WTC11 (cell line): Measurements from ENCODE around the gene AHSG. TPM values are rescaled to one million over a fixed set of nuclear protein-coding genes. Genes with fewer than 3 reads are reported as not detected.

Experiments used
- ETV6 ChIP-seq: sonication (generic); formaldehyde crosslinking; IDR thresholded peaks from 2 replicates; pipeline ENCODE4 v1.8.1; 2022; ENCODE audit warnings: mild to moderate bottlenecking, missing genetic modification reagents
- FOXP1 ChIP-seq: sonication (generic); formaldehyde crosslinking; IDR thresholded peaks from 2 replicates; pipeline ENCODE4 v1.8.0; 2022; ENCODE audit warnings: missing genetic modification reagents, mild to moderate bottlenecking, moderate library complexity, borderline replicate concordance
- JAZF1 ChIP-seq: fragments of 250-450 bp; sonication (Bioruptor Pico); IDR thresholded peaks from 2 replicates; pipeline ENCODE4 v1.9.0; 2021; ENCODE audit warnings: moderate library complexity, mild to moderate bottlenecking, inconsistent platforms
- JUN ChIP-seq: sonication (generic); formaldehyde crosslinking; IDR thresholded peaks from 2 replicates; pipeline ENCODE4 v1.8.0; 2023; ENCODE audit warnings: mild to moderate bottlenecking, missing genetic modification reagents
- MYBL2 ChIP-seq: sonication (generic); formaldehyde crosslinking; IDR thresholded peaks from 2 replicates; pipeline ENCODE4 v1.8.1; 2023; ENCODE audit warnings: mild to moderate bottlenecking, moderate library complexity, missing genetic modification reagents
- NFATC4 ChIP-seq: fragments of 250-450 bp; sonication (Bioruptor Pico); IDR thresholded peaks from 2 replicates; pipeline ENCODE4 v1.9.0; 2021; ENCODE audit warnings: mild to moderate bottlenecking
- NFE2L1 ChIP-seq: sonication (generic); formaldehyde crosslinking; IDR thresholded peaks from 2 replicates; pipeline ENCODE4 v1.8.1; 2023; ENCODE audit warnings: missing genetic modification reagents
- NR1H2 ChIP-seq: sonication (generic); formaldehyde crosslinking; IDR thresholded peaks from 2 replicates; pipeline ENCODE4 v1.9.0; 2021; ENCODE audit warnings: mild to moderate bottlenecking, moderate library complexity, missing genetic modification reagents
- NR2C2 ChIP-seq: sonication (generic); formaldehyde crosslinking; IDR thresholded peaks from 2 replicates; pipeline ENCODE4 v1.8.0; 2022; ENCODE audit warnings: mild to moderate bottlenecking, missing genetic modification reagents
- NR3C1 ChIP-seq: sonication (generic); formaldehyde crosslinking; conservative IDR thresholded peaks from 2 replicates; pipeline ENCODE4 v1.8.1; 2023; ENCODE audit warnings: low read depth, mild to moderate bottlenecking, missing genetic modification reagents
- PRRX2 ChIP-seq: fragments of 250-450 bp; sonication (Bioruptor Pico); IDR thresholded peaks from 2 replicates; pipeline ENCODE4 v1.8.0; 2021; ENCODE audit warnings: mild to moderate bottlenecking
- SMAD4 ChIP-seq: sonication (generic); formaldehyde crosslinking; IDR thresholded peaks from 2 replicates; pipeline ENCODE4 v1.8.0; 2022; ENCODE audit warnings: mild to moderate bottlenecking, missing genetic modification reagents
- ZBTB21 ChIP-seq: sonication (generic); formaldehyde crosslinking; IDR thresholded peaks from 2 replicates; pipeline ENCODE4 v1.8.1; 2023; ENCODE audit warnings: mild to moderate bottlenecking, missing genetic modification reagents, borderline replicate concordance
- total RNA-seq: library from RNA; stranded (reverse); gene quantifications from 3 replicates; pipeline ENCODE4 v1.2.3, GENCODE V29; 2021
- TF ChIP-seq, protein P1 (sequence below): sonication (generic); formaldehyde crosslinking; IDR thresholded peaks from 2 replicates; pipeline ENCODE4 v1.8.0; 2022; ENCODE audit warnings: mild to moderate bottlenecking, missing genetic modification reagents
- TF ChIP-seq, protein P2 (sequence below): fragments of 250-450 bp; sonication (Bioruptor Pico); IDR thresholded peaks from 2 replicates; pipeline ENCODE4 v1.9.0; 2021; ENCODE audit warnings: mild to moderate bottlenecking
- TF ChIP-seq, protein P3 (sequence below): sonication (generic); formaldehyde crosslinking; IDR thresholded peaks from 2 replicates; pipeline ENCODE4 v1.8.1; 2023; ENCODE audit warnings: mild to moderate bottlenecking, moderate library complexity, missing genetic modification reagents
- TF ChIP-seq, protein P4 (sequence below): sonication (generic); formaldehyde crosslinking; IDR thresholded peaks from 2 replicates; pipeline ENCODE4 v1.8.1; 2023; ENCODE audit warnings: mild to moderate bottlenecking, missing genetic modification reagents, moderate library complexity
- TF ChIP-seq, protein P5 (sequence below): fragments of 250-450 bp; sonication (Bioruptor Pico); IDR thresholded peaks from 2 replicates; pipeline ENCODE4 v1.9.0; 2021; ENCODE audit warnings: mild to moderate bottlenecking, borderline replicate concordance
- TF ChIP-seq, protein P6 (sequence below): sonication (generic); formaldehyde crosslinking; IDR thresholded peaks from 2 replicates; pipeline ENCODE4 v1.8.0; 2023; ENCODE audit warnings: missing genetic modification reagents
- TF ChIP-seq, protein P7 (sequence below): sonication (generic); formaldehyde crosslinking; IDR thresholded peaks from 2 replicates; pipeline ENCODE4 v1.8.0; 2023; ENCODE audit warnings: missing genetic modification reagents, mild to moderate bottlenecking, borderline replicate concordance

The AHSG gene
- total RNA-seq, 1 experiment from 2014 or later, result 1.9 TPM

DNA sequence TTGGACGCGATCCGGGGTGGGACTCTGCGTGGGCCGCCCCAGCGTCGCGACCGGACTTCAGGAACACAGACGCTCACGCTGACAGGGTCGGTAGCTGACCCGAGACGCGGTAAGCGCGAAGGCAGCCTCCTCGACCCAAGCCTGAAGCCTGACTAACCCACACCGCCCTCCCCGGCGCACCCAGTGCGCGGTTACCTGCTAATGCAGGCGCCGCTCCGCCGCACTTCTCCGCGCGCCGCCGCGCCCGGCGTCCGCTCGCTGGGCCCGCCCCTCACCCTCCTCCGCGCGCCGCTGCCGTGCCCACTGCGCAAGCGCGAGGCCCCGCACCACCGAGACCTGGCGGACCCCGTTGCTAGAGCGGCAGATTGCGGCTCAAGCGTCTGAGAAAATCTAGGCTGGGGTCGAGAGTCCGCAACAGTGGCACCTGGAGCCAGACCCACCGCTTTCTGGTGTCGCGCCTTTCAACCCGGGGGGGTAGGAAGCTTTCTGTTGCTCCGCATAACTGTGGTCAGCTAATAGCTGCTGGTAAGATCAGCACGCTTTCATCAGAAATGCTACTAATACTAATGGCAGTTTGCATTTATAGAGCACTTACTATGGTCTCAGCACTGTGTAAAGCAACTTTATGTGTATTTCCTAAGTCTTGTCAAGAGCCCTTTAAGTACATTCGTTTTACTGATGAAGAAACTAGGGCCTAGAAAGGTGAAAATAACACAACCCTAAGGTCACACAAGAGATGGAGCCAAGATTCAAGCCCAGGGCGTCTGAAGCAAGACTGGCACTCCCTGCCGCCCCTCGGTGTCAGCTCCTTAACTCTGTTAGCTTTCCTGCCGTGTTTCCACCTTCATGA, 45.6 kb upstream of the AHSG start, which contains the start of gene TBCCD1 (continued):
- 0 out of 2 replicates have a peak, but pooled peaks have one; percentile 70 for TF ChIP-seq NR3C1 (CRISPR knock-in tag)
- 0 out of 2 replicates have a peak, but pooled peaks have one; percentile 41 for TF ChIP-seq PRRX2 (CRISPR knock-in tag)
- TF ChIP-seq, protein P1, sequence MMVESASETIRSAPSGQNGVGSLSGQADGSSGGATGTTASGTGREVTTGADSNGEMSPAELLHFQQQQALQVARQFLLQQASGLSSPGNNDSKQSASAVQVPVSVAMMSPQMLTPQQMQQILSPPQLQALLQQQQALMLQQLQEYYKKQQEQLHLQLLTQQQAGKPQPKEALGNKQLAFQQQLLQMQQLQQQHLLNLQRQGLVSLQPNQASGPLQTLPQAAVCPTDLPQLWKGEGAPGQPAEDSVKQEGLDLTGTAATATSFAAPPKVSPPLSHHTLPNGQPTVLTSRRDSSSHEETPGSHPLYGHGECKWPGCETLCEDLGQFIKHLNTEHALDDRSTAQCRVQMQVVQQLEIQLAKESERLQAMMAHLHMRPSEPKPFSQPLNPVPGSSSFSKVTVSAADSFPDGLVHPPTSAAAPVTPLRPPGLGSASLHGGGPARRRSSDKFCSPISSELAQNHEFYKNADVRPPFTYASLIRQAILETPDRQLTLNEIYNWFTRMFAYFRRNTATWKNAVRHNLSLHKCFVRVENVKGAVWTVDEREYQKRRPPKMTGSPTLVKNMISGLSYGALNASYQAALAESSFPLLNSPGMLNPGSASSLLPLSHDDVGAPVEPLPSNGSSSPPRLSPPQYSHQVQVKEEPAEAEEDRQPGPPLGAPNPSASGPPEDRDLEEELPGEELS, result peak; percentile 83
- TF ChIP-seq, protein P2, sequence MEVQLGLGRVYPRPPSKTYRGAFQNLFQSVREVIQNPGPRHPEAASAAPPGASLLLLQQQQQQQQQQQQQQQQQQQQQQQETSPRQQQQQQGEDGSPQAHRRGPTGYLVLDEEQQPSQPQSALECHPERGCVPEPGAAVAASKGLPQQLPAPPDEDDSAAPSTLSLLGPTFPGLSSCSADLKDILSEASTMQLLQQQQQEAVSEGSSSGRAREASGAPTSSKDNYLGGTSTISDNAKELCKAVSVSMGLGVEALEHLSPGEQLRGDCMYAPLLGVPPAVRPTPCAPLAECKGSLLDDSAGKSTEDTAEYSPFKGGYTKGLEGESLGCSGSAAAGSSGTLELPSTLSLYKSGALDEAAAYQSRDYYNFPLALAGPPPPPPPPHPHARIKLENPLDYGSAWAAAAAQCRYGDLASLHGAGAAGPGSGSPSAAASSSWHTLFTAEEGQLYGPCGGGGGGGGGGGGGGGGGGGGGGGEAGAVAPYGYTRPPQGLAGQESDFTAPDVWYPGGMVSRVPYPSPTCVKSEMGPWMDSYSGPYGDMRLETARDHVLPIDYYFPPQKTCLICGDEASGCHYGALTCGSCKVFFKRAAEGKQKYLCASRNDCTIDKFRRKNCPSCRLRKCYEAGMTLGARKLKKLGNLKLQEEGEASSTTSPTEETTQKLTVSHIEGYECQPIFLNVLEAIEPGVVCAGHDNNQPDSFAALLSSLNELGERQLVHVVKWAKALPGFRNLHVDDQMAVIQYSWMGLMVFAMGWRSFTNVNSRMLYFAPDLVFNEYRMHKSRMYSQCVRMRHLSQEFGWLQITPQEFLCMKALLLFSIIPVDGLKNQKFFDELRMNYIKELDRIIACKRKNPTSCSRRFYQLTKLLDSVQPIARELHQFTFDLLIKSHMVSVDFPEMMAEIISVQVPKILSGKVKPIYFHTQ (CRISPR knock-in tag), result no peak
- peak; percentile 65 for TF ChIP-seq ETV6 (CRISPR knock-in tag)
- no peak for TF ChIP-seq NR1H2 (CRISPR knock-in tag)
- peak; percentile 96 for TF ChIP-seq FOXP1 (CRISPR knock-in tag)
- TF ChIP-seq, protein P3, sequence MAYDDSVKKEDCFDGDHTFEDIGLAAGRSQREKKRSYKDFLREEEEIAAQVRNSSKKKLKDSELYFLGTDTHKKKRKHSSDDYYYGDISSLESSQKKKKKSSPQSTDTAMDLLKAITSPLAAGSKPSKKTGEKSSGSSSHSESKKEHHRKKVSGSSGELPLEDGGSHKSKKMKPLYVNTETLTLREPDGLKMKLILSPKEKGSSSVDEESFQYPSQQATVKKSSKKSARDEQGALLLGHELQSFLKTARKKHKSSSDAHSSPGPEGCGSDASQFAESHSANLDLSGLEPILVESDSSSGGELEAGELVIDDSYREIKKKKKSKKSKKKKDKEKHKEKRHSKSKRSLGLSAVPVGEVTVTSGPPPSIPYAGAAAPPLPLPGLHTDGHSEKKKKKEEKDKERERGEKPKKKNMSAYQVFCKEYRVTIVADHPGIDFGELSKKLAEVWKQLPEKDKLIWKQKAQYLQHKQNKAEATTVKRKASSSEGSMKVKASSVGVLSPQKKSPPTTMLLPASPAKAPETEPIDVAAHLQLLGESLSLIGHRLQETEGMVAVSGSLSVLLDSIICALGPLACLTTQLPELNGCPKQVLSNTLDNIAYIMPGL (CRISPR knock-in tag), result peak; percentile 61; the same call in 1 of the 2 replicates
- TF ChIP-seq, protein P4, sequence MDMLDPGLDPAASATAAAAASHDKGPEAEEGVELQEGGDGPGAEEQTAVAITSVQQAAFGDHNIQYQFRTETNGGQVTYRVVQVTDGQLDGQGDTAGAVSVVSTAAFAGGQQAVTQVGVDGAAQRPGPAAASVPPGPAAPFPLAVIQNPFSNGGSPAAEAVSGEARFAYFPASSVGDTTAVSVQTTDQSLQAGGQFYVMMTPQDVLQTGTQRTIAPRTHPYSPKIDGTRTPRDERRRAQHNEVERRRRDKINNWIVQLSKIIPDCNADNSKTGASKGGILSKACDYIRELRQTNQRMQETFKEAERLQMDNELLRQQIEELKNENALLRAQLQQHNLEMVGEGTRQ (CRISPR knock-in tag), result no peak
- TF ChIP-seq, protein P5, sequence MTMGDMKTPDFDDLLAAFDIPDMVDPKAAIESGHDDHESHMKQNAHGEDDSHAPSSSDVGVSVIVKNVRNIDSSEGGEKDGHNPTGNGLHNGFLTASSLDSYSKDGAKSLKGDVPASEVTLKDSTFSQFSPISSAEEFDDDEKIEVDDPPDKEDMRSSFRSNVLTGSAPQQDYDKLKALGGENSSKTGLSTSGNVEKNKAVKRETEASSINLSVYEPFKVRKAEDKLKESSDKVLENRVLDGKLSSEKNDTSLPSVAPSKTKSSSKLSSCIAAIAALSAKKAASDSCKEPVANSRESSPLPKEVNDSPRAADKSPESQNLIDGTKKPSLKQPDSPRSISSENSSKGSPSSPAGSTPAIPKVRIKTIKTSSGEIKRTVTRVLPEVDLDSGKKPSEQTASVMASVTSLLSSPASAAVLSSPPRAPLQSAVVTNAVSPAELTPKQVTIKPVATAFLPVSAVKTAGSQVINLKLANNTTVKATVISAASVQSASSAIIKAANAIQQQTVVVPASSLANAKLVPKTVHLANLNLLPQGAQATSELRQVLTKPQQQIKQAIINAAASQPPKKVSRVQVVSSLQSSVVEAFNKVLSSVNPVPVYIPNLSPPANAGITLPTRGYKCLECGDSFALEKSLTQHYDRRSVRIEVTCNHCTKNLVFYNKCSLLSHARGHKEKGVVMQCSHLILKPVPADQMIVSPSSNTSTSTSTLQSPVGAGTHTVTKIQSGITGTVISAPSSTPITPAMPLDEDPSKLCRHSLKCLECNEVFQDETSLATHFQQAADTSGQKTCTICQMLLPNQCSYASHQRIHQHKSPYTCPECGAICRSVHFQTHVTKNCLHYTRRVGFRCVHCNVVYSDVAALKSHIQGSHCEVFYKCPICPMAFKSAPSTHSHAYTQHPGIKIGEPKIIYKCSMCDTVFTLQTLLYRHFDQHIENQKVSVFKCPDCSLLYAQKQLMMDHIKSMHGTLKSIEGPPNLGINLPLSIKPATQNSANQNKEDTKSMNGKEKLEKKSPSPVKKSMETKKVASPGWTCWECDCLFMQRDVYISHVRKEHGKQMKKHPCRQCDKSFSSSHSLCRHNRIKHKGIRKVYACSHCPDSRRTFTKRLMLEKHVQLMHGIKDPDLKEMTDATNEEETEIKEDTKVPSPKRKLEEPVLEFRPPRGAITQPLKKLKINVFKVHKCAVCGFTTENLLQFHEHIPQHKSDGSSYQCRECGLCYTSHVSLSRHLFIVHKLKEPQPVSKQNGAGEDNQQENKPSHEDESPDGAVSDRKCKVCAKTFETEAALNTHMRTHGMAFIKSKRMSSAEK (CRISPR knock-in tag), result no peak
- TF ChIP-seq MYBL2 (CRISPR knock-in tag), result no peak
- TF ChIP-seq, protein P6, sequence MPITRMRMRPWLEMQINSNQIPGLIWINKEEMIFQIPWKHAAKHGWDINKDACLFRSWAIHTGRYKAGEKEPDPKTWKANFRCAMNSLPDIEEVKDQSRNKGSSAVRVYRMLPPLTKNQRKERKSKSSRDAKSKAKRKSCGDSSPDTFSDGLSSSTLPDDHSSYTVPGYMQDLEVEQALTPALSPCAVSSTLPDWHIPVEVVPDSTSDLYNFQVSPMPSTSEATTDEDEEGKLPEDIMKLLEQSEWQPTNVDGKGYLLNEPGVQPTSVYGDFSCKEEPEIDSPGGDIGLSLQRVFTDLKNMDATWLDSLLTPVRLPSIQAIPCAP (CRISPR knock-in tag), result no peak
- no peak for TF ChIP-seq NFATC4 (CRISPR knock-in tag)
- no peak for TF ChIP-seq ZBTB21 (CRISPR knock-in tag)
- no peak for TF ChIP-seq JUN
- TF ChIP-seq, protein P7, sequence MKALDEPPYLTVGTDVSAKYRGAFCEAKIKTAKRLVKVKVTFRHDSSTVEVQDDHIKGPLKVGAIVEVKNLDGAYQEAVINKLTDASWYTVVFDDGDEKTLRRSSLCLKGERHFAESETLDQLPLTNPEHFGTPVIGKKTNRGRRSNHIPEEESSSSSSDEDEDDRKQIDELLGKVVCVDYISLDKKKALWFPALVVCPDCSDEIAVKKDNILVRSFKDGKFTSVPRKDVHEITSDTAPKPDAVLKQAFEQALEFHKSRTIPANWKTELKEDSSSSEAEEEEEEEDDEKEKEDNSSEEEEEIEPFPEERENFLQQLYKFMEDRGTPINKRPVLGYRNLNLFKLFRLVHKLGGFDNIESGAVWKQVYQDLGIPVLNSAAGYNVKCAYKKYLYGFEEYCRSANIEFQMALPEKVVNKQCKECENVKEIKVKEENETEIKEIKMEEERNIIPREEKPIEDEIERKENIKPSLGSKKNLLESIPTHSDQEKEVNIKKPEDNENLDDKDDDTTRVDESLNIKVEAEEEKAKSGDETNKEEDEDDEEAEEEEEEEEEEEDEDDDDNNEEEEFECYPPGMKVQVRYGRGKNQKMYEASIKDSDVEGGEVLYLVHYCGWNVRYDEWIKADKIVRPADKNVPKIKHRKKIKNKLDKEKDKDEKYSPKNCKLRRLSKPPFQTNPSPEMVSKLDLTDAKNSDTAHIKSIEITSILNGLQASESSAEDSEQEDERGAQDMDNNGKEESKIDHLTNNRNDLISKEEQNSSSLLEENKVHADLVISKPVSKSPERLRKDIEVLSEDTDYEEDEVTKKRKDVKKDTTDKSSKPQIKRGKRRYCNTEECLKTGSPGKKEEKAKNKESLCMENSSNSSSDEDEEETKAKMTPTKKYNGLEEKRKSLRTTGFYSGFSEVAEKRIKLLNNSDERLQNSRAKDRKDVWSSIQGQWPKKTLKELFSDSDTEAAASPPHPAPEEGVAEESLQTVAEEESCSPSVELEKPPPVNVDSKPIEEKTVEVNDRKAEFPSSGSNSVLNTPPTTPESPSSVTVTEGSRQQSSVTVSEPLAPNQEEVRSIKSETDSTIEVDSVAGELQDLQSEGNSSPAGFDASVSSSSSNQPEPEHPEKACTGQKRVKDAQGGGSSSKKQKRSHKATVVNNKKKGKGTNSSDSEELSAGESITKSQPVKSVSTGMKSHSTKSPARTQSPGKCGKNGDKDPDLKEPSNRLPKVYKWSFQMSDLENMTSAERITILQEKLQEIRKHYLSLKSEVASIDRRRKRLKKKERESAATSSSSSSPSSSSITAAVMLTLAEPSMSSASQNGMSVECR (CRISPR knock-in tag), result peak; percentile 40; the same call in 1 of the 2 replicates
- no peak for TF ChIP-seq SMAD4 (CRISPR knock-in tag)
- TF ChIP-seq NFE2L1 (CRISPR knock-in tag), result 0 out of 2 replicates have a peak, but pooled peaks have one; percentile 48
- TF ChIP-seq JAZF1 (CRISPR knock-in tag), result no peak
- TF ChIP-seq NR2C2 (CRISPR knock-in tag), result no peak
